GM12878 (cell line): ENCODE data around the gene TROAP. TPM values are rescaled to one million over a fixed set of nuclear protein-coding genes. Genes with fewer than 3 reads are reported as not detected.

Experiments used
- BMI1 ChIP-seq: fragments of 450-650 bp; IDR thresholded peaks from 2 replicates; pipeline ENCODE4 v1.6.1; 2016; ENCODE audit warnings: mild to moderate bottlenecking, moderate library complexity, borderline replicate concordance
- CBFB ChIP-seq: IDR thresholded peaks from 2 replicates; pipeline ENCODE4 v1.6.1; 2016; ENCODE audit warnings: antibody characterized with exemption, low read depth
- CHD4 ChIP-seq: fragments of 200-600 bp; sonication (generic); IDR thresholded peaks from 2 replicates; pipeline ENCODE4 v1.6.1; 2016; ENCODE audit warnings: mild to moderate bottlenecking
- CREB1 ChIP-seq: IDR thresholded peaks from 2 replicates; pipeline ENCODE4 v1.6.1; 2012; ENCODE audit warnings: low read depth, mild to moderate bottlenecking, inconsistent platforms
- CREM ChIP-seq: IDR thresholded peaks from 2 replicates; pipeline ENCODE4 v1.6.1; 2014; ENCODE audit warnings: antibody characterized with exemption, low read depth
- FOXM1 ChIP-seq: IDR thresholded peaks from 2 replicates; pipeline ENCODE4 v1.6.1; 2012; ENCODE audit warnings: low read depth, mild to moderate bottlenecking, inconsistent platforms, low read length, moderate library complexity
- HDAC2 ChIP-seq: fragments of 200-600 bp; sonication (generic); IDR thresholded peaks from 2 replicates; pipeline ENCODE4 v1.6.1; 2017
- HDAC6 ChIP-seq: fragments of 200-600 bp; sonication (generic); IDR thresholded peaks from one replicate; pipeline ENCODE4 v1.8.0; 2017; ENCODE audit warnings: antibody characterized with exemption; ENCODE audit not compliant: unreplicated experiment
- JUNB ChIP-seq: IDR thresholded peaks from 2 replicates; pipeline ENCODE4 v1.6.1; 2016; ENCODE audit warnings: antibody characterized with exemption, mild to moderate bottlenecking
- MTA3 ChIP-seq: IDR thresholded peaks from 2 replicates; pipeline ENCODE4 v1.6.1; 2012; ENCODE audit warnings: low read length, inconsistent platforms, borderline replicate concordance
- MYB ChIP-seq: fragments of 150-350 bp; IDR thresholded peaks from 2 replicates; pipeline ENCODE4 v1.6.1; 2014; ENCODE audit warnings: mild to moderate bottlenecking, low read depth, low read length, borderline replicate concordance
- NR2C1 ChIP-seq: fragments of 450-650 bp; IDR thresholded peaks from 2 replicates; pipeline ENCODE4 v1.6.1; 2017; ENCODE audit warnings: antibody characterized with exemption, mild to moderate bottlenecking, moderate library complexity
- PML ChIP-seq: IDR thresholded peaks from 2 replicates; pipeline ENCODE4 v1.6.1; 2012; ENCODE audit warnings: low read length, inconsistent platforms
- POLR2AphosphoS2 ChIP-seq: IDR thresholded peaks from 2 replicates; pipeline ENCODE4 v1.6.1; 2011; ENCODE audit warnings: low read depth, mild to moderate bottlenecking, low read length, improper control_type of control experiment, moderate library complexity
- SMAD1 ChIP-seq: fragments of 450-650 bp; IDR thresholded peaks from 2 replicates; pipeline ENCODE4 v1.6.1; 2018; ENCODE audit warnings: mild to moderate bottlenecking, low read depth; ENCODE audit not compliant: partially characterized antibody
- STAT1 ChIP-seq: fragments of 450-650 bp; conservative IDR thresholded peaks from 2 replicates; pipeline ENCODE4 v1.6.1; 2014; ENCODE audit warnings: antibody characterized with exemption, mild to moderate bottlenecking
- TARDBP ChIP-seq: IDR thresholded peaks from 2 replicates; pipeline ENCODE4 v1.6.1; 2016; ENCODE audit warnings: borderline replicate concordance
- TBL1XR1 ChIP-seq: IDR thresholded peaks from 2 replicates; pipeline ENCODE4 v1.6.1; 2012; ENCODE audit warnings: low read depth, low read length, improper control_type of control experiment
- WRNIP1 ChIP-seq: IDR thresholded peaks from 2 replicates; pipeline ENCODE4 v1.6.1; 2011; ENCODE audit warnings: low read depth, low read length, improper control_type of control experiment, borderline replicate concordance
- ZNF24 ChIP-seq: fragments of 450-650 bp; IDR thresholded peaks from 2 replicates; pipeline ENCODE4 v1.6.1; 2017; ENCODE audit warnings: antibody characterized with exemption, mild to moderate bottlenecking
- ZNF384 ChIP-seq: IDR thresholded peaks from 2 replicates; pipeline ENCODE4 v1.6.1; 2012; ENCODE audit warnings: low read depth, mild to moderate bottlenecking, low read length, improper control_type of control experiment, borderline replicate concordance
- ZNF622 ChIP-seq: fragments of 450-650 bp; IDR thresholded peaks from 2 replicates; pipeline ENCODE4 v1.6.1; 2017; ENCODE audit warnings: mild to moderate bottlenecking, inconsistent platforms
- polyA plus RNA-seq, 11 experiments: library from polyadenylated mRNA; depleted of rRNA in 4 of 11; unstranded in 6 of 11; stranded (reverse) in 5 of 11; fragments of >200 nt; fragmentation: Nextera tagmentation in 4 of 11; fragmentation: Illumina TruSeq in 1 of 11; extraction: Ambion mirVana in 4 of 11; extraction: Trizol in 1 of 11; gene quantifications; 1 replicate in 1 of 11; 2 replicates in 10 of 11; pipeline versions ENCODE4 v1.2.1 to v1.2.3, GENCODE V29; 2011 to 2016; ENCODE audit warnings: inconsistent platforms in 2 of 11, missing spikeins in 2 of 11, low read depth in 1 of 11
- total RNA-seq, 4 experiments: library from RNA; depleted of rRNA in 3 of 4; stranded (reverse); fragments of >200 nt in 3 of 4; fragmentation: Illumina TruSeq in 1 of 4; extraction: Trizol in 1 of 4; gene quantifications; 2 replicates each; pipeline versions ENCODE4 v1.2.1 to v1.2.3, GENCODE V29; 2013 to 2021
- TF ChIP-seq, protein P1 (sequence below): IDR thresholded peaks from 2 replicates; pipeline ENCODE4 v1.6.1; 2011; ENCODE audit warnings: low read depth, mild to moderate bottlenecking, low read length, moderate library complexity, borderline replicate concordance; ENCODE audit errors: extremely low read depth
- TF ChIP-seq, protein P2 (sequence below): fragments of 450-650 bp; IDR thresholded peaks from 2 replicates; pipeline ENCODE4 v1.6.1; 2016; ENCODE audit warnings: mild to moderate bottlenecking

TROAP gene
- total and polyA plus RNA-seq, 10 of the 15 experiments (the other 5 are each of a cell fraction or from before 2014, with no cell fraction given), result 26.8 to 93.7 (median 52.6) TPM

DNA sequence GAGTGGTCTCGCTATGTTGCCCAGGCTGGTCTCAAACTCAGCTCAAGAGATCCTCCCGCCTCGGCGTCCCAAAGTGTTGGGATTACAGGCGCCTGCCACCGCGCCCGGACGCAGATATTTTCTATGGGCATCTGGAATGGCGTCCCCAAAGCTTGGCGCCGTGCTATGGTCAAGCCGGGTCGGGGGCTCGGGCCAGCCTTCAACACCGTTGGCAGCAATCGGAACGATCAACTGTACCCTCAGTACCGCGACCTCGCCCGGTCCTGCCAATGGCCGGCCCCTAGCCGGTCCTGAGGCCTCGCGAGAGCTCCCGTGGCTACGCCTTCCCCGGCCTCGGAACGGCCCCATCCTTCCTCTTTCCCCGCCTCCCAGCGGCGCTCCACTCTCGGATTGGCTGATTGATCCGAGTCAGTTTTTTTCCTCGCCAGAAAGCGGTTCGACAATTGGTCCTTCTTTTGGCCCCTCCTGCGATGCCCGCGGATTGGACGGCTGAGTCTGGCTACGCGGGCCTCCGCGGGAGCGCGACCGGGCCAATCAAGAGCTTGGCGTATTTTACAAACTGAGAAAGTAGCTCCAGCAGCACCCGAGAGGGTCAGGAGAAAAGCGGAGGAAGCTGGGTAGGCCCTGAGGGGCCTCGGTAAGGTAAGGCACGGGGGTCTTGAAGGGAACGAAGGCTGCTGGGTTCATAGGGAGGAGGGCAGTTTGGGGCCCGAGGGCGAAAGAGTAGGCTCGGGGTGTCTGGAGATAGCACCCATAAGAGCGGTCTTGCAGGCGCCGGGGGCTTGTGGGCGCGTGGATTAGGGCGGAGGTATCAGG, at the start of gene TROAP (continued):
- no peak for TF ChIP-seq MTA3
- TF ChIP-seq NR2C1, result no peak
- TF ChIP-seq HDAC6, result no peak
- peak; percentile 82 for TF ChIP-seq CREM
- no peak for TF ChIP-seq SMAD1
- TF ChIP-seq PML, result no peak
- TF ChIP-seq MYB, result no peak
- no peak for TF ChIP-seq ZNF622
- TF ChIP-seq FOXM1, result peak; percentile 95
- TF ChIP-seq HDAC2, result peak; percentile 98
- 0 out of 2 replicates have a peak, but pooled peaks have one; percentile 30 for TF ChIP-seq CBFB
- TF ChIP-seq BMI1, result no peak
- TF ChIP-seq TBL1XR1, result no peak; the same call in 1 of the 2 replicates
- TF ChIP-seq ZNF384, result peak; percentile 98
- TF ChIP-seq ZNF24, result no peak
- TF ChIP-seq, protein P1, sequence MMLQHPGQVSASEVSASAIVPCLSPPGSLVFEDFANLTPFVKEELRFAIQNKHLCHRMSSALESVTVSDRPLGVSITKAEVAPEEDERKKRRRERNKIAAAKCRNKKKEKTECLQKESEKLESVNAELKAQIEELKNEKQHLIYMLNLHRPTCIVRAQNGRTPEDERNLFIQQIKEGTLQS, result no peak
- no peak for TF ChIP-seq TARDBP
- TF ChIP-seq, protein P2, sequence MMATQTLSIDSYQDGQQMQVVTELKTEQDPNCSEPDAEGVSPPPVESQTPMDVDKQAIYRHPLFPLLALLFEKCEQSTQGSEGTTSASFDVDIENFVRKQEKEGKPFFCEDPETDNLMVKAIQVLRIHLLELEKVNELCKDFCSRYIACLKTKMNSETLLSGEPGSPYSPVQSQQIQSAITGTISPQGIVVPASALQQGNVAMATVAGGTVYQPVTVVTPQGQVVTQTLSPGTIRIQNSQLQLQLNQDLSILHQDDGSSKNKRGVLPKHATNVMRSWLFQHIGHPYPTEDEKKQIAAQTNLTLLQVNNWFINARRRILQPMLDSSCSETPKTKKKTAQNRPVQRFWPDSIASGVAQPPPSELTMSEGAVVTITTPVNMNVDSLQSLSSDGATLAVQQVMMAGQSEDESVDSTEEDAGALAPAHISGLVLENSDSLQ, result peak; percentile 82
- peak; percentile 92 for TF ChIP-seq CREB1
- TF ChIP-seq CHD4, result no peak
- no peak for TF ChIP-seq WRNIP1
- no peak for TF ChIP-seq POLR2AphosphoS2
- TF ChIP-seq STAT1, result no peak
- TF ChIP-seq JUNB, result no peak
